GM12874 (cell line): ENCODE measurements around the gene PRODH.

Experiments used
- CTCF ChIP-seq: IDR thresholded peaks from 2 replicates; pipeline ENCODE4 v1.5.1; 2011; ENCODE audit warnings: low read depth, mild to moderate bottlenecking, control low read depth, low read length, moderate library complexity; ENCODE audit not compliant: insufficient read depth

The PRODH gene

GRCh38 chr22:18977824-18978425, 41.8 kb upstream of the PRODH start:
- TF ChIP-seq CTCF, result no peak

- no peak for TF ChIP-seq CTCF
Measured at GRCh38 chr22:18976197-18976751, 40.2 kb upstream of the PRODH start.

- no peak for TF ChIP-seq CTCF
Measured at GRCh38 chr22:18975434-18976196, 39.5 kb upstream of the PRODH start.

GRCh38 chr22:18974477-18975180, 38.5 kb upstream of the PRODH start:
- no peak for TF ChIP-seq CTCF

- no peak for TF ChIP-seq CTCF
Measured at GRCh38 chr22:18973264-18974031, 37.4 kb upstream of the PRODH start.

- TF ChIP-seq CTCF, result no peak
Measured at GRCh38 chr22:18971321-18971751, 35.2 kb upstream of the PRODH start.
